Measurements from ENCODE around the gene LMAN2L.

LMAN2L gene

GRCh38 chr2:96699021-96699420, 40.8 kb downstream of the LMAN2L start:
- ATAC-seq (no peak), DNase-seq (no peak)
- H3K27me3 Mint-ChIP-seq, result no peaks in the 10 kb centered on the region
- no peak overlapping the region for H3K4me3 Mint-ChIP-seq
- H3K4me1 Mint-ChIP-seq, result no peaks in the 10 kb centered on the region
- no peaks in the 10 kb centered on the region for H3K9me3 Mint-ChIP-seq
- no peak overlapping the region for H3K27ac Mint-ChIP-seq

- Mint-ChIP-seq H3K27me3 (no peaks in the 10 kb centered on the region), H3K9me3 (no peaks in the 10 kb centered on the region)
- peak; percentile 9 for ATAC-seq
These were observed 41.5 kb downstream of the LMAN2L start for GRCh38 chr2:96698221-96698861.

GRCh38 chr2:96697476-96697875, 42.4 kb downstream of the LMAN2L start:
- DNase-seq (no peak), ATAC-seq (no peak)
- Mint-ChIP-seq H3K4me1 (no peaks in the 10 kb centered on the region), H3K27ac (no peak overlapping the region), H3K27me3 (no peaks in the 10 kb centered on the region), H3K9me3 (no peaks in the 10 kb centered on the region), H3K4me3 (no peak overlapping the region)

More at GRCh38 chr2:96698221-96698861, 41.5 kb downstream of the LMAN2L start:
- no peaks in the 10 kb centered on the region for H3K4me1 Mint-ChIP-seq
- DNase-seq, result no peak
- no peak overlapping the region for H3K27ac Mint-ChIP-seq
- H3K4me3 Mint-ChIP-seq, result no peak overlapping the region

DNA sequence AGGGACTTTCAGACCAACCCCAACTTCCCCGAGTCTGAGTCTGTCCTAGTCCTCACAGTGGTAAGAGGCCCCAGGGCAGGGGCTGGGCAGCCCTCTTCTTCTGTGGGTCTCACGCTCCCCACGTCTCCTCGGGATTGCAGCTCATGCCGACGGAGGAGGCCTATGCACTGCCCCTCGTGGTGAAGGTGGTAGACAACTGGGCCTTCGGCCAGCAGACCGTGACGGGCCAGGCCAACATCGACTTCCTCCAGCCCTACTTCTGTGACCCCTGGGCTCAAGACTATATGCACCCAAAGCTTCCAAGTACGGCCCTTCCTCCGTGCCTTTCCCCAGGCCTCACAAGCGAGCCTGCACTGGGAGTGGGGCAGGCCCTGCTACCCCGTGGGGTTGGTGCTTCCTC, 44.3 kb downstream of the LMAN2L start:
- Mint-ChIP-seq H3K4me1 (no peaks in the 10 kb centered on the region), H3K27ac (no peak overlapping the region), H3K4me3 (no peak overlapping the region), H3K9me3 (no peaks in the 10 kb centered on the region), H3K27me3 (no peaks in the 10 kb centered on the region)
- no peak for ATAC-seq
- no peak for DNase-seq

GRCh38 chr2:96694816-96695455, 44.9 kb downstream of the LMAN2L start:
- DNase-seq (no peak), ATAC-seq (no peak)
- H3K9me3 Mint-ChIP-seq, result no peaks in the 10 kb centered on the region
- no peaks in the 10 kb centered on the region for H3K4me1 Mint-ChIP-seq
- H3K27ac Mint-ChIP-seq, result no peak overlapping the region
- no peak overlapping the region for H3K4me3 Mint-ChIP-seq
- no peaks in the 10 kb centered on the region for H3K27me3 Mint-ChIP-seq

DNA sequence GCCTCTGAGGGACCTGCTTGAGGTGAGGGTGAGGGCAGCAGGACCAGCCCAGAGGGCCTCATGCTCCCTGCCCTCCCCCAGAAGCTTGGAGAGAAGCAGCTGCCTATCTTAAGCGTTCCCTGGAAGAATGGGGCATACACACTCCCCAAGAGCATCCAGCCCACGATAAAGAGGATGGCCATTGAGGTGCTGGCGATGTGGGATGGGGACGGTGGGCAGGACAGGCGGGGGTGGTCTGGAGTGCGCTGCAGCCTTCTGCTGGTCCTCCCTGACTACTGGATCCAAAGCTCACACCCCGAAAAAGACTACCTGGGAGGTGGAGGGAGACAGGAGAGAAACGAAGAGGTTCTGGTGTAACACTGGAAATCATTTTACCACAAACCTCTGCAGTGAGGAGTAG, 45.6 kb downstream of the LMAN2L start:
- Mint-ChIP-seq H3K4me3 (no peak overlapping the region), H3K27me3 (no peaks in the 10 kb centered on the region)

GRCh38 chr2:96693286-96694200, 46.3 kb downstream of the LMAN2L start:
- no peak overlapping the region for H3K4me3 Mint-ChIP-seq
- no peaks in the 10 kb centered on the region for H3K27me3 Mint-ChIP-seq
- peak overlapping the region in 1 of 2 donors; percentile 92 for H3K27ac Mint-ChIP-seq
- no peaks in the 10 kb centered on the region for H3K9me3 Mint-ChIP-seq
- ATAC-seq, result no peak
- no peak for DNase-seq
- H3K4me1 Mint-ChIP-seq, result no peaks in the 10 kb centered on the region

More for the DNA sequence above, 45.6 kb downstream of the LMAN2L start:
- no peaks in the 10 kb centered on the region for H3K9me3 Mint-ChIP-seq
- no peaks in the 10 kb centered on the region for H3K4me1 Mint-ChIP-seq
- no peak for DNase-seq
- no peak for ATAC-seq
- H3K27ac Mint-ChIP-seq, result peak overlapping the region in 1 of 2 donors; percentile 30

DNA sequence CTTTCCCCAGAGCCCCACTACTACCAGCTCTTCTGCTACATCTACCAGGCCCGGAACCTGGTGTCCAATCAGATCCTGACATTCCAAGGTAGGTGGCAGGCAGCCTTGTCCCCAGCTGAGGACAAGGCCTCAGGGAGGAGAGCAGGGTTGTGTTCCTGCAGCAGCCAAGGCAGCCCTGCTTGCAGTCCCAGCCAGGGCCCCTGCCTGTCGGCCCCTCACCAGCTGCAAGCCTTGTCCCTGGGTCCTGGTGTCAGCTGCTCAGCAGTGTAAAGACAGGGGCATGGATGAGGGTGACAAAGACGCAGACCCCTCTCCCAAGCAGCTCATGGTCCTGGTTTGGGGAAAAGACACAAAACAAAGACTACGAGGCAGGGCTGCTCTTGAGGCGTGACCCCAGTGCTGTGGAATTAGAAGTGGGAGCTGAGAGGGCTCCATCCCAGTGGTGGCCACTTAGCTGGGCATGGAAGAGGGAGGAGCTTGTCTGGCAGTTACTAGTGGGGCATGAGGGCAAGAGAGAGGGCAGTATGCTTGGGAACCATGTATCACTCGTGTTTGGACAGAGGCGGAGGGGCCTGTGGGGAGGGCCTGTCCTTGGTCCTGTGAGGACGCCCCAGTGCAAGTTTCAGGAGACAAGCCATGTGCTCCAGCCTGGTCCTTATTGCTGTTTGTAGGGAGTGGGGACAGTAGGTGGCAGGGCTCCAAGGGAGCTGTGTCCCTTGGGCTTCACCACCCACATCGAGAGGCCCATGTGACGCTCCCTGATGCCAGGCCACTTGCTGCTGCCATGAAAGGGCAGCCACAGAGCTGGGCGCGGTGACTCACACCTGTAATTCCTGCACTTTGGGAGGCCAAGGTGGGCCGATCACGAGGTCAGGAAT, 47.5 kb downstream of the LMAN2L start:
- no peak for DNase-seq
- Mint-ChIP-seq H3K9me3 (no peaks in the 10 kb centered on the region), H3K4me3 (no peak overlapping the region), H3K27ac (peak overlapping the region in 1 of 2 donors; percentile 75), H3K27me3 (peaks cover 2% of the 10 kb centered on the region), H3K4me1 (no peaks in the 10 kb centered on the region)
- no peak for ATAC-seq

- Mint-ChIP-seq H3K4me1 (no peaks in the 10 kb centered on the region), H3K4me3 (no peak overlapping the region), H3K27ac (no peak overlapping the region), H3K9me3 (no peaks in the 10 kb centered on the region), H3K27me3 (peaks cover 8% of the 10 kb centered on the region)
- ATAC-seq, result peak; percentile 16
- DNase-seq, result no peak
These were observed 48.7 kb downstream of the LMAN2L start for GRCh38 chr2:96691022-96691612.

DNA sequence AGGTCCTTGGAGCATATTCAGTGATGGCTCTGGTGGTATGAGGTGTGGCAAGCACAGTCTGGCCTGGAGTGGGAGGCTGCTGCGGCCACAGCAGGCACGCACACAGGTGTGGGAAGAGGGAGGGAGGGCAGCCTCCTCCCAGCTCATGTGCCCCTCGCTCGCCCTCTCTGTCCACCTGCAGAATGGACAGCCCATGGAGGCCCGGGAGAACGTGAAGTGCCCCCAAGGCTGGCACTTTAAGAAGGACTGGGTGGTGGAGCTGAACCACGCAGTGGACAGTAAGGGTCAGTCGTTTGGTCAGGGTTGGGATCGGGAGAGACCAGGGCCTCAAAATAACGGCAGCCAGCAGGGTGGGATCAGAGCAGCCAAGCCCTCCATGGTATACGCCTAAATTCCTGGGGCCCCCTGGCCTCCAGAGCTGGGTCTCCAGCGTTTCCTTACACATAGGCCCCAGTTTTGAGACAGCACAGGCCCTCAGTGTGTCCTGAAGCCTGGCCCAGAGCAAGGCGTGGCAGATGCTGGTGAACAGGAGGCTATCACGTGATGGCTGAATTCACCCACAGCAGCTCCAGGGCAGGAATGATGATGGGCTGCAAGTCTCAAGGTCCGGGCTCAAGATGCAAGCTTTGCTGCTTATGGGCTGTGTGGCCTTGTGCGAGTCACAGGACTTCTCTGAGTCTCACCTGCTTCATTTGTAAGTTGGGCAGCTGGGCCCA, 49.4 kb downstream of the LMAN2L start:
- Mint-ChIP-seq H3K27me3 (peaks cover 8% of the 10 kb centered on the region), H3K27ac (peak overlapping the region in 1 of 2 donors; percentile 31), H3K9me3 (no peaks in the 10 kb centered on the region), H3K4me1 (no peaks in the 10 kb centered on the region), H3K4me3 (no peak overlapping the region)
- ATAC-seq (no peak), DNase-seq (no peak)

DNA sequence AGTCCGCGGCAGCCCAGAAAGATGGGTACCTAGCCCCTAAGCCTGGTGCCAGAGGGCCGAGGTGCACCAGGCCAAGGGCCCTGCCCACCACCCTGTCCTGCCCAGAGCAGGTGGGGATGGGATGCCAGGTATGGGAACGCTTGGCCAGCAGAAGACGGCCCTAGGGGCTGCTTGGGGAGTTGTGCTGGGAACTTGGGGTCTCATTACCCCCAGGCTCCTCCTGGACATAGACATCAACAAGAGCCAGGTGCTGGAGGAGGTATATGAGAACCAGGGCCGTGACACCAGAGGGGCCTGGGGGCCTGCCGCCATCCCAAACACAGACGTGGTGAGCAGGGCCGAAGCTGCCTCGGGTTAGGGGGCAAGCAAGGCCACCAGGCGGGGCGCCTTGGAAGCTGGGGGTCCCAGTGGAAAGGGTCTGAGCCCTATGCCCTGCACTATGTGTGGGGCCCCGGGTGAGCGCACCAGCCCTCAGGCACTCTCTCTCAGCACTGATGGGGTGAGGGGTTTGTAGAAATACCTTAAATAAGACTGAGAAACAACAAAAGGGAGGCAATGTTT, 50.4 kb downstream of the LMAN2L start:
- H3K9me3 Mint-ChIP-seq, result no peaks in the 10 kb centered on the region
- peak overlapping the region in 1 of 2 donors; percentile 19 for H3K27ac Mint-ChIP-seq
- DNase-seq (no peak), ATAC-seq (peak; percentile 13)
- H3K27me3 Mint-ChIP-seq, result peaks cover 12% of the 10 kb centered on the region
- H3K4me1 Mint-ChIP-seq, result no peaks in the 10 kb centered on the region
- no peak overlapping the region for H3K4me3 Mint-ChIP-seq

GRCh38 chr2:96688649-96689430, 51.0 kb downstream of the LMAN2L start:
- H3K27ac Mint-ChIP-seq, result no peak overlapping the region

More at GRCh38 chr2:96688649-96689430, 51.0 kb downstream of the LMAN2L start:
- ATAC-seq, result no peak
- Mint-ChIP-seq H3K4me1 (no peaks in the 10 kb centered on the region), H3K4me3 (no peak overlapping the region), H3K27me3 (peaks cover 16% of the 10 kb centered on the region), H3K9me3 (no peaks in the 10 kb centered on the region)
- DNase-seq, result no peak
